Endothelial cell of umbilical vein (primary cell): ENCODE data around the gene OR11H7.

Experiments
- CTCF ChIP-seq, 2 donors: IDR thresholded peaks; 1 replicate in 1 of 2; 2 replicates in 1 of 2; pipeline ENCODE4 v1.5.1; 2011; ENCODE audit warnings: low read length in 2 of 2, mild to moderate bottlenecking in 2 of 2, moderate library complexity in 2 of 2, control low read depth in 1 of 2, inconsistent platforms in 1 of 2, low read depth in 1 of 2; ENCODE audit not compliant: insufficient read depth in 1 of 2; ENCODE audit errors: extremely low read depth in 1 of 2
- EZH2 ChIP-seq: IDR thresholded peaks from 2 replicates; pipeline ENCODE4 v1.6.1; 2012; ENCODE audit warnings: borderline replicate concordance, low read depth, mild to moderate bottlenecking, moderate library complexity, low read length, inconsistent platforms; ENCODE audit not compliant: severe bottlenecking
- FOS ChIP-seq: IDR thresholded peaks from 2 replicates; pipeline ENCODE4 v1.6.1; 2011; ENCODE audit warnings: mild to moderate bottlenecking, low read length, moderate library complexity, borderline replicate concordance; ENCODE audit not compliant: insufficient read depth
- MAX ChIP-seq: IDR thresholded peaks from 2 replicates; pipeline ENCODE4 v1.6.1; 2011; ENCODE audit not compliant: insufficient read depth, insufficient read length
- MYC ChIP-seq: IDR thresholded peaks from one replicate; pipeline ENCODE4 v1.6.1; 2011; ENCODE audit warnings: mild to moderate bottlenecking, low read depth, low read length
- POLR2A ChIP-seq: IDR thresholded peaks from 2 replicates; pipeline ENCODE4 v1.6.1; 2012; ENCODE audit warnings: low read depth, mild to moderate bottlenecking, control low read depth, low read length
- POLR2AphosphoS5 ChIP-seq: IDR thresholded peaks from 2 replicates; pipeline ENCODE4 v1.6.1; 2012; ENCODE audit warnings: low read depth, mild to moderate bottlenecking, control low read depth, low read length, moderate library complexity; ENCODE audit not compliant: insufficient read depth

- no peak for TF ChIP-seq CTCF (IDR thresholded peaks at IDR 0.05; ENCODE audit: extremely low read depth in 1 of 2, insufficient read depth in 1 of 2, low read depth in 1 of 2, low read length in 2 of 2)
- TF ChIP-seq MAX, result no peak
- TF ChIP-seq POLR2AphosphoS5, result no peak
- TF ChIP-seq POLR2A, result no peak
- TF ChIP-seq EZH2, result no peak
- no peak for TF ChIP-seq FOS
- TF ChIP-seq MYC, result no peak
These were observed 9.7 kb upstream of the OR11H7 start for GRCh38 chr14:20219033-20219432.
